HepG2 (cell line): ENCODE measurements around the gene TIPIN. TPM values are rescaled to one million over a fixed set of nuclear protein-coding genes. Genes with fewer than 3 reads are reported as not detected.
A peak's percentile ranks its signal among the peaks of the same experiment; 100 is the strongest.

ENCODE experiments used
- KAT8 ChIP-seq: IDR thresholded peaks from 2 replicates; pipeline ENCODE4 v1.6.1; 2016; ENCODE audit warnings: missing genetic modification reagents, missing compliant biosample characterization
- MYC ChIP-seq: sonication (generic); formaldehyde crosslinking; IDR thresholded peaks from 2 replicates; pipeline ENCODE4 v1.9.0; 2021; ENCODE audit warnings: missing genetic modification reagents, borderline replicate concordance
- SNAI1 ChIP-seq: sonication (generic); formaldehyde crosslinking; IDR thresholded peaks from 2 replicates; pipeline ENCODE4 v1.5.0; 2020; ENCODE audit warnings: mild to moderate bottlenecking, missing genetic modification reagents, borderline replicate concordance
- ZNF607 ChIP-seq: sonication (generic); formaldehyde crosslinking; IDR thresholded peaks from 2 replicates; pipeline ENCODE4 v1.5.1; 2020; ENCODE audit warnings: missing genetic modification reagents, mild to moderate bottlenecking, borderline replicate concordance
- polyA plus RNA-seq, 8 experiments: library from polyadenylated mRNA; depleted of rRNA in 3 of 8; stranded (reverse) in 7 of 8; unstranded in 1 of 8; fragments of >200 nt; fragmentation: Illumina TruSeq in 4 of 8; extraction: Trizol in 4 of 8; gene quantifications; 2 replicates each; pipeline versions ENCODE4 v1.2.1 to v1.2.3, GENCODE V29; 2011 to 2016; ENCODE audit warnings: low read depth in 4 of 8, missing spikeins in 1 of 8, mixed read lengths in 1 of 8; ENCODE audit not compliant: insufficient read depth in 1 of 8
- total RNA-seq, 5 experiments: library from RNA; depleted of rRNA; stranded (reverse); fragments of >200 nt; fragmentation: Illumina TruSeq; extraction: Trizol; gene quantifications; 2 replicates each; pipeline ENCODE4 v1.2.3, GENCODE V29; 2016; ENCODE audit warnings: low read depth in 1 of 5
- TF ChIP-seq, protein P1 (sequence below), 2 experiments: sonication (generic) in 1 of 2; formaldehyde crosslinking in 1 of 2; IDR thresholded peaks; 2 replicates each; pipeline versions ENCODE4 v1.4.0 to v1.6.1; 2018 to 2020; ENCODE audit warnings: missing genetic modification reagents in 2 of 2, borderline replicate concordance in 1 of 2, low read depth in 1 of 2, mild to moderate bottlenecking in 1 of 2, missing biosample characterization in 1 of 2
- TF ChIP-seq, protein P2 (sequence below): sonication (generic); formaldehyde crosslinking; IDR thresholded peaks from 2 replicates; pipeline ENCODE4 v1.5.0; 2020; ENCODE audit warnings: missing genetic modification reagents
- TF ChIP-seq, protein P3 (sequence below): sonication (generic); formaldehyde crosslinking; IDR thresholded peaks from 2 replicates; pipeline ENCODE4 v1.4.0; 2020; ENCODE audit warnings: mild to moderate bottlenecking, missing genetic modification reagents
- TF ChIP-seq, protein P4 (sequence below): sonication (generic); formaldehyde crosslinking; IDR thresholded peaks from 2 replicates; pipeline ENCODE4 v1.5.0; 2020; ENCODE audit warnings: mild to moderate bottlenecking, missing genetic modification reagents, borderline replicate concordance
- TF ChIP-seq, protein P5 (sequence below): sonication (generic); formaldehyde crosslinking; IDR thresholded peaks from 2 replicates; pipeline ENCODE4 v1.5.0; 2020; ENCODE audit warnings: missing genetic modification reagents

Gene TIPIN
- total and polyA plus RNA-seq, 2 of the 13 experiments (the other 11 are each of a cell fraction or from before 2014, with no cell fraction given), result 2.7 to 28.6 TPM

DNA sequence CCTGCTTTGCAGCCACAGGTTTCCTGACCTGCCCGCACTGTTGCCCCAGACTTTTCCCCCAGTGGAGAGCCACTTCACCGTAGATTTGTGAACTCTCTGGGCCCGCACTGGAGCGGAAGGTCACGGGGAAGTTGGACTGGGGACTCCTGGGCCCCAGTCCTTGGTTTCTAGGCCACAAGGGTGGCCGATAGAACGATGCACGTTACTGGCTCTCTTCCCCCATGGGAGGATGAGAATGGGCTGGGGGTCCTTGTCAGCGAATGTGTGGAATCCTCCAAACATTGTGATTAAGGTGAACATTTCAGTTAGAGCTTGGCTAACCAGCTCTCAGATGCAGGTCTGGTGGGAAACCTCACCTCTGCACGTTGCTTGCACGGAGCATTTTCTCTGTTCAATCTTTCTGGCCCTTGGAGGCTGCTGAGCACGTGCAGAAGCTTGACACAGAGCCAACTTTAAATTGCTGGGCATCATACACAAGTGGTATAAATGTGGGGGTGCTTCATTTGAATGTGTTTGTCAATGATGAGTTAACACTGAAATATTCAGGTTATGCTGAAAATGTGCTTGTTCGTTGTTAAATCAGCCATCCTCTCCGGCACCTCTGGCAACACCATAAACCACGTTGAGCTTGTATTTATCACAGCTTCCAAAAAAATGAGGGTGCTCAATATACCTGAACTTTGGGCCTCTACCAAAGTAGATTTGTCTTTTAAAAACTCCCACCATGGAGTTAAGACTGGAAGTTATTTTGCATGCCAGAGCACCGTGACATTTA is 62.1 kb downstream of the TIPIN start (continued):
- TF ChIP-seq, protein P1, sequence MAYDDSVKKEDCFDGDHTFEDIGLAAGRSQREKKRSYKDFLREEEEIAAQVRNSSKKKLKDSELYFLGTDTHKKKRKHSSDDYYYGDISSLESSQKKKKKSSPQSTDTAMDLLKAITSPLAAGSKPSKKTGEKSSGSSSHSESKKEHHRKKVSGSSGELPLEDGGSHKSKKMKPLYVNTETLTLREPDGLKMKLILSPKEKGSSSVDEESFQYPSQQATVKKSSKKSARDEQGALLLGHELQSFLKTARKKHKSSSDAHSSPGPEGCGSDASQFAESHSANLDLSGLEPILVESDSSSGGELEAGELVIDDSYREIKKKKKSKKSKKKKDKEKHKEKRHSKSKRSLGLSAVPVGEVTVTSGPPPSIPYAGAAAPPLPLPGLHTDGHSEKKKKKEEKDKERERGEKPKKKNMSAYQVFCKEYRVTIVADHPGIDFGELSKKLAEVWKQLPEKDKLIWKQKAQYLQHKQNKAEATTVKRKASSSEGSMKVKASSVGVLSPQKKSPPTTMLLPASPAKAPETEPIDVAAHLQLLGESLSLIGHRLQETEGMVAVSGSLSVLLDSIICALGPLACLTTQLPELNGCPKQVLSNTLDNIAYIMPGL (CRISPR knock-in tag; IDR thresholded peaks at IDR 0.05; ENCODE audit: borderline replicate concordance in 1 of 2, low read depth in 1 of 2), result peak; percentile 32 to 44; a peak in 2 of 4 replicates
- TF ChIP-seq, protein P2, sequence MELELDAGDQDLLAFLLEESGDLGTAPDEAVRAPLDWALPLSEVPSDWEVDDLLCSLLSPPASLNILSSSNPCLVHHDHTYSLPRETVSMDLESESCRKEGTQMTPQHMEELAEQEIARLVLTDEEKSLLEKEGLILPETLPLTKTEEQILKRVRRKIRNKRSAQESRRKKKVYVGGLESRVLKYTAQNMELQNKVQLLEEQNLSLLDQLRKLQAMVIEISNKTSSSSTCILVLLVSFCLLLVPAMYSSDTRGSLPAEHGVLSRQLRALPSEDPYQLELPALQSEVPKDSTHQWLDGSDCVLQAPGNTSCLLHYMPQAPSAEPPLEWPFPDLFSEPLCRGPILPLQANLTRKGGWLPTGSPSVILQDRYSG (CRISPR knock-in tag), result 0 out of 2 replicates have a peak, but pooled peaks have one; percentile 29
- TF ChIP-seq, protein P3, sequence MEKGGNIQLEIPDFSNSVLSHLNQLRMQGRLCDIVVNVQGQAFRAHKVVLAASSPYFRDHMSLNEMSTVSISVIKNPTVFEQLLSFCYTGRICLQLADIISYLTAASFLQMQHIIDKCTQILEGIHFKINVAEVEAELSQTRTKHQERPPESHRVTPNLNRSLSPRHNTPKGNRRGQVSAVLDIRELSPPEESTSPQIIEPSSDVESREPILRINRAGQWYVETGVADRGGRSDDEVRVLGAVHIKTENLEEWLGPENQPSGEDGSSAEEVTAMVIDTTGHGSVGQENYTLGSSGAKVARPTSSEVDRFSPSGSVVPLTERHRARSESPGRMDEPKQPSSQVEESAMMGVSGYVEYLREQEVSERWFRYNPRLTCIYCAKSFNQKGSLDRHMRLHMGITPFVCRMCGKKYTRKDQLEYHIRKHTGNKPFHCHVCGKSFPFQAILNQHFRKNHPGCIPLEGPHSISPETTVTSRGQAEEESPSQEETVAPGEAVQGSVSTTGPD (CRISPR knock-in tag), result 0 out of 2 replicates have a peak, but pooled peaks have one; percentile 13
- TF ChIP-seq SNAI1 (CRISPR knock-in tag) (peak; percentile 24; the same call in 1 of the 2 replicates), MYC (CRISPR knock-in tag) (peak; percentile 76; the same call in 1 of the 2 replicates), KAT8 (CRISPR knock-in tag) (peak; percentile 43; the same call in 1 of the 2 replicates), ZNF607 (CRISPR knock-in tag) (no peak)
- TF ChIP-seq, protein P4, sequence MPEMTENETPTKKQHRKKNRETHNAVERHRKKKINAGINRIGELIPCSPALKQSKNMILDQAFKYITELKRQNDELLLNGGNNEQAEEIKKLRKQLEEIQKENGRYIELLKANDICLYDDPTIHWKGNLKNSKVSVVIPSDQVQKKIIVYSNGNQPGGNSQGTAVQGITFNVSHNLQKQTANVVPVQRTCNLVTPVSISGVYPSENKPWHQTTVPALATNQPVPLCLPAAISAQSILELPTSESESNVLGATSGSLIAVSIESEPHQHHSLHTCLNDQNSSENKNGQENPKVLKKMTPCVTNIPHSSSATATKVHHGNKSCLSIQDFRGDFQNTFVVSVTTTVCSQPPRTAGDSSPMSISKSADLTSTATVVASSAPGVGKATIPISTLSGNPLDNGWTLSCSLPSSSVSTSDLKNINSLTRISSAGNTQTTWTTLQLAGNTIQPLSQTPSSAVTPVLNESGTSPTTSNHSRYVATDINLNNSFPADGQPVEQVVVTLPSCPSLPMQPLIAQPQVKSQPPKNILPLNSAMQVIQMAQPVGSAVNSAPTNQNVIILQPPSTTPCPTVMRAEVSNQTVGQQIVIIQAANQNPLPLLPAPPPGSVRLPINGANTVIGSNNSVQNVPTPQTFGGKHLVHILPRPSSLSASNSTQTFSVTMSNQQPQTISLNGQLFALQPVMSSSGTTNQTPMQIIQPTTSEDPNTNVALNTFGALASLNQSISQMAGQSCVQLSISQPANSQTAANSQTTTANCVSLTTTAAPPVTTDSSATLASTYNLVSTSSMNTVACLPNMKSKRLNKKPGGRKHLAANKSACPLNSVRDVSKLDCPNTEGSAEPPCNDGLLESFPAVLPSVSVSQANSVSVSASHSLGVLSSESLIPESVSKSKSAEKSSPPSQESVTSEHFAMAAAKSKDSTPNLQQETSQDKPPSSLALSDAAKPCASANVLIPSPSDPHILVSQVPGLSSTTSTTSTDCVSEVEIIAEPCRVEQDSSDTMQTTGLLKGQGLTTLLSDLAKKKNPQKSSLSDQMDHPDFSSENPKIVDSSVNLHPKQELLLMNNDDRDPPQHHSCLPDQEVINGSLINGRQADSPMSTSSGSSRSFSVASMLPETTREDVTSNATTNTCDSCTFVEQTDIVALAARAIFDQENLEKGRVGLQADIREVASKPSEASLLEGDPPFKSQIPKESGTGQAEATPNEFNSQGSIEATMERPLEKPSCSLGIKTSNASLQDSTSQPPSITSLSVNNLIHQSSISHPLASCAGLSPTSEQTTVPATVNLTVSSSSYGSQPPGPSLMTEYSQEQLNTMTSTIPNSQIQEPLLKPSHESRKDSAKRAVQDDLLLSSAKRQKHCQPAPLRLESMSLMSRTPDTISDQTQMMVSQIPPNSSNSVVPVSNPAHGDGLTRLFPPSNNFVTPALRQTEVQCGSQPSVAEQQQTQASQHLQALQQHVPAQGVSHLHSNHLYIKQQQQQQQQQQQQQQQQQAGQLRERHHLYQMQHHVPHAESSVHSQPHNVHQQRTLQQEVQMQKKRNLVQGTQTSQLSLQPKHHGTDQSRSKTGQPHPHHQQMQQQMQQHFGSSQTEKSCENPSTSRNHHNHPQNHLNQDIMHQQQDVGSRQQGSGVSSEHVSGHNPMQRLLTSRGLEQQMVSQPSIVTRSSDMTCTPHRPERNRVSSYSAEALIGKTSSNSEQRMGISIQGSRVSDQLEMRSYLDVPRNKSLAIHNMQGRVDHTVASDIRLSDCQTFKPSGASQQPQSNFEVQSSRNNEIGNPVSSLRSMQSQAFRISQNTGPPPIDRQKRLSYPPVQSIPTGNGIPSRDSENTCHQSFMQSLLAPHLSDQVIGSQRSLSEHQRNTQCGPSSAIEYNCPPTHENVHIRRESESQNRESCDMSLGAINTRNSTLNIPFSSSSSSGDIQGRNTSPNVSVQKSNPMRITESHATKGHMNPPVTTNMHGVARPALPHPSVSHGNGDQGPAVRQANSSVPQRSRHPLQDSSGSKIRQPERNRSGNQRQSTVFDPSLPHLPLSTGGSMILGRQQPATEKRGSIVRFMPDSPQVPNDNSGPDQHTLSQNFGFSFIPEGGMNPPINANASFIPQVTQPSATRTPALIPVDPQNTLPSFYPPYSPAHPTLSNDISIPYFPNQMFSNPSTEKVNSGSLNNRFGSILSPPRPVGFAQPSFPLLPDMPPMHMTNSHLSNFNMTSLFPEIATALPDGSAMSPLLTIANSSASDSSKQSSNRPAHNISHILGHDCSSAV (CRISPR knock-in tag), result no peak
- TF ChIP-seq, protein P5, sequence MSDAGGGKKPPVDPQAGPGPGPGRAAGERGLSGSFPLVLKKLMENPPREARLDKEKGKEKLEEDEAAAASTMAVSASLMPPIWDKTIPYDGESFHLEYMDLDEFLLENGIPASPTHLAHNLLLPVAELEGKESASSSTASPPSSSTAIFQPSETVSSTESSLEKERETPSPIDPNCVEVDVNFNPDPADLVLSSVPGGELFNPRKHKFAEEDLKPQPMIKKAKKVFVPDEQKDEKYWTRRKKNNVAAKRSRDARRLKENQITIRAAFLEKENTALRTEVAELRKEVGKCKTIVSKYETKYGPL (CRISPR knock-in tag), result 0 out of 2 replicates have a peak, but pooled peaks have one; percentile 8
